HK-2 (cell line): ENCODE measurements around the gene PSD.

Experiments
- DNase-seq: peaks from one replicate; pipeline ENCODE4 v3.0.0-alpha.2; 2018; ENCODE audit not compliant: unreplicated experiment

PSD gene

DNA sequence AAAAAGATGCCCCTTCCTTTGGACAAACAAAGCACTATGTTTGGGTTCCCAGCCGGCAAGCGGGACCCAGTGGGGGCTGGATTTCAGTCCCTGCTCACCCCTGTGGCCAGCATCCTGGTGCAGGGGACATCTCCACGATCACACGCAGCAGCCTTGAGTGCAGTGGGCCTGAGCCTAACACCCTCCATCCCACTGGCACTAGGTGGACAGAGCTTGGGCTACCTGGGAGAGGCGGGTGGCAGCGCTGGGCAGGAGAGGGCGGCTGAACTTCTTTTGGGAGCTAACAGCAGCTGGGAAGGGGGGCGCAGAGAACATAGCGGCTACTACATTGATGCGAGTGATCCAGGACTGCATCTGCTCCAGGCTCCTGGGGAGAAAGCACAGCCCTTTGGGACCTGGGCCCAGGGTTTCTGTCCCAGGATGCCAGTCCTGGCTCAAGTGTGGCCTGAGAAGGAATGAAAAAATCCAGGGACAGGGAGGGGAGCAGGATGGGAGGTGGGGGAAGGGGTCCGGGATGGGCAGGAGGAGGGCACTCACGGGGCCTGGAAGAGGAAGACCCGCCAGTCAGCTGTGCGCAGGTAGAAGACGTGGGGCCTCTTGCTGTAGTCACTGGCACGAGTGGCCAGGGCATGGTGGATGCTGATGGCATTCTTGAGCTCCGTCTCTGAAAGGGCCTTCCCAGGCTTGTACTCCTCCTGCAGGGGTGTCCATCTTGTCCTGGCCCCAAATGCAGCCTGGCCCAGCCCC lies 14.1 kb downstream of the PSD start:
- DNase-seq, result no peak

DNA sequence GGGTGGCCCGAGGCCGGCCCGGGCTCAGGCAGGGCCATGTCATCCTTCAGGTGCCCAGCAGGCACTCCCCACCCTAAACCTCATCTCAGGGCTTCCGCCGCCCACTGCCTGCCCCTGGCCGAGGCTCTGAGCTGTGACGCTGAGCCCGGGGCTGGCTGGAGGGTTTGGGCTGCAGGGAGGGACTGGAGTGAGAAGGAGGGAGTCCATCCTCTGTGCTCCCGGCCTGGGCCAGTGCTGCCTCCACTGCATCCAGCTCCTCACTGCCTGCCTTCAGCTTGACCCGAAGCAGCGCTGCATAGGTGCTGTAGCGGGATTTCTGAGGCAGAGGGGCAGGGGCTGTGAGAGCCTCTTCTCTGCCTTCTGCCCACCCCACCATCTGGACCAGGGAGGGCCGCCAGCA lies 15.5 kb downstream of the PSD start:
- no peak for DNase-seq

DNA sequence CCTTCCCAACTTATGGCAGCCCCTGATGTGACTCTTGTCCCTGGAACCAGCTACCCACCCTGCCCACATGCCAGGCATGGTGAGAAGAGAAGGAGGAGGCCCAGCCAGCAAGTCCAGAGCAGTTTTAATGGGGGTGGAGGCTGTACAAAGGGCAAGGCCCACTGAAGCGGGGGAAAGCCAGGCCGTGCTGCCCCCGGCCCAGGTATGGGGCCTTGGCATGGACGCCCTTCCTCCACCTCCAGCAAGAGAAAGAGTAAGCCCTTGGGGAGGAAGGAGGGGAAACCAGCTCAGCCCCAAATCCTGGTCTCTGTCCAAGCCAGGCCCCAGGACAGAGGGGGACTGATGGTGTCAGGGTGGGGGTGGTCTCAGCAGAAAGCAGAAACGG lies 16.1 kb downstream of the PSD start:
- DNase-seq, result no peak

DNA sequence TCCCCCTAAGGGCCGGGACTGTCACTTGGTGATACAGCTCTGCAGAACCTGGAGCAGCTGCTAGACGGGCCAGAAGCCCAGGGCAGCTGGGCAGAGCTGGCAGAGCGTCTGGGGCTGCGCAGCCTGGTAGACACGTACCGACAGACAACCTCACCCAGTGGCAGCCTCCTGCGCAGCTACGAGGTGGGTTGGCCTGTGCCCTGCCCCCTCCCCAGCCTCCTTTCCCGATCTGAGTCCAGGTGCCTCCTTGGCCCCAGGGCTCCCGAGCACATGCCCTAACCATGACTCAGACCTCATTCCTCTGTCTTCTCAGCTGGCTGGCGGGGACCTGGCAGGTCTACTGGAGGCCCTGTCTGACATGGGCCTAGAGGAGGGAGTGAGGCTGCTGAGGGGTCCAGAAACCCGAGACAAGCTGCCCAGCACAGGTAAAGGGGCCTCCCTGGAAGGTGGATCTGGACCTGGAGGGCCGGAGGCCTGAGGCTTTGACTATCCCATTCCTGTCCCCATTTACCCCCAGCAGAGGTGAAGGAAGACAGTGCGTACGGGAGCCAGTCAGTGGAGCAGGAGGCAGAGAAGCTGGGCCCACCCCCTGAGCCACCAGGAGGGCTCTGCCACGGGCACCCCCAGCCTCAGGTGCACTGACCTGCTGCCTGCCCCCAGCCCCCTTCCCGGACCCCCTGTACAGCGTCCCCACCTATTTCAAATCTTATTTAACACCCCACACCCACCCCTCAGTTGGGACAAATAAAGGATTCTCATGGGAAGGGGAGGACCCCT lies 16.7 kb downstream of the PSD start:
- DNase-seq, result peak; percentile 88

DNA sequence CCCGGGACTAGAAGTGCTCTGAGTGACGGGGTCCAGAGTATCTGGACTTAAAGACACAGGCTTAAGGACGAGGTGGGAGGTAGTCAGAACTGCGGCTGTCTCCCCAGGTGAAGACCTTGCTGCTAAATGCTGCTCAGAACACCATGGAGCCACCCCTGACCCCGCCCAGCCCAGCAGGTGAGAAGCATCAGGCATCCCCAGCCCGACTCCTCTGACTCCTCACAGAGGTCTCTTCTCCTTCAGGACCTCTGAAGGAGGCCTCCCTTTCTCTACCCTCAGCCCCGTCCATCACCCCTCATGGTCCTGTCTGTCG lies 17.3 kb downstream of the PSD start:
- DNase-seq, result no peak

DNA sequence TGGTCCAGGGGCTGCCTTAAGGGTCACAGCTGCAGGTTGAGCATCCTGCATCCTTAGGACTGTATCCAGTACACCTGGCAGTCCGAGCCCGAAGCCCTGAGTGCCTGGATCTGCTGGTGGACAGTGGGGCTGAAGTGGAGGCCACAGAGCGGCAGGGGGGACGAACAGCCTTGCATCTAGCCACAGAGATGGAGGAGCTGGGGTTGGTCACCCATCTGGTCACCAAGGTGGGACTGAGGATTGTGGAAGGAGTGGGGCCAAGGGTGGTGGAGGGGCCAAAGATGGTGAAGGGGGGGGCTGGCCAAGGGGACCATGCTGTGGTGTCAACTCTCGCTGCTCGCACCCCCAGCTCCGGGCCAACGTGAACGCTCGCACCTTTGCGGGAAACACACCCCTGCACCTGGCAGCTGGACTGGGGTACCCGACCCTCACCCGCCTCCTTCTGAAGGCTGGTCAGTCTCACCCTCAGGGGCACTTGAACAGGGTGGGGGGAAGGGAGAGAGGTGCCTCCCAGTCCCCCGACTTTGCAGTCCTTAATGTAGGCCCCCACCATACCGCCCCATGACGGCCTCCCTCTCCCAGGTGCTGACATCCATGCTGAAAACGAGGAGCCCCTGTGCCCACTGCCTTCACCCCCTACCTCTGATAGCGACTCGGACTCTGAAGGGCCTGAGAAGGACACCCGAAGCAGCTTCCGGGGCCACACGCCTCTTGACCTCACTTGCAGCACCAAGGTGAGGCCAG lies 17.8 kb downstream of the PSD start:
- no peak for DNase-seq

DNA sequence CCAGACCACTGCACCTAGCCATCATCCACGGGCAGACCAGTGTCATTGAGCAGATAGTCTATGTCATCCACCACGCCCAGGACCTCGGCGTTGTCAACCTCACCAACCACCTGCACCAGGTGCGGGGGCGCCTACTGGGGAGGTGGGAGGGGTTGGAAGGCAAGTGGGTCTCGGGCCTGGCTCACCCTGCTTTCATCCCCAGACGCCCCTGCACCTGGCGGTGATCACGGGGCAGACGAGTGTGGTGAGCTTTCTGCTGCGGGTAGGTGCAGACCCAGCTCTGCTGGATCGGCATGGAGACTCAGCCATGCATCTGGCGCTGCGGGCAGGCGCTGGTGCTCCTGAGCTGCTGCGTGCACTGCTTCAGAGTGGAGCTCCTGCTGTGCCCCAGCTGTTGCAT lies 18.5 kb downstream of the PSD start:
- no peak for DNase-seq

DNA sequence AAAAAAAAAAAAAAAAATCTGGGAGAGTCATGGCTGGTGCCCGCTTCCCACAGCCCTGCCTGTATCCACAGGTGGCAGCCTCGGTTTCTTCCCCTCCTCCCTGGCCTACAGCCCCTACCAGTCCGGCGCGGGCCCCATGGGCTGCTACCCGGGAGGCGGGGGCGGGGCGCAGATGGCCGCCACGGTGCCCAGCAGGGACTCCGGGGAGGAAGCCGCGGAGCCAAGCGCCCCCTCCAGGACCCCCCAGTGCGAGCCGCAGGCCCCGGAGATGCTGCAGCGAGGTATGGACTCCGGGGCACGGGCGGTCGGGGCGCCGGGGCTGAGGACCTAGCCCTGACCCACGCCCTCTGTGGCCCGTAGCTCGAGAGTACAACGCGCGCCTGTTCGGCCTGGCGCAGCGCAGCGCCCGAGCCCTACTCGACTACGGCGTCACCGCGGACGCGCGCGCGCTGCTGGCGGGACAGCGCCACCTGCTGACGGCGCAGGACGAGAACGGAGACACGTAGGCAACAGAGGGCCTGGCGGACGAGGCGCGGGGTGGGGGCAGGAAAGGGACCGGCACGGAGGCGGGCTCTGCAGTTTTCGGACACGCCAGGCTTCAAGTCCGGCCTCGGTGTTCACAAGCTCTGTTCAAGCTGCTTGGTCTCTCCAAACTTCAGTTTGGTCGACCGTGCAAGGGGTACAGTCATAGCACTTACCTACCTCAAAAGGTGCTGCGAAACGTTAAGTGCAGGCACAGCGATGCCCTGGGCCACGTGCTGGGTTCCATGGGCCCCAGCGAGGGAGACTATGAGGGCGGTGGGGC lies 19.2 kb downstream of the PSD start:
- peak; percentile 94 for DNase-seq

DNA sequence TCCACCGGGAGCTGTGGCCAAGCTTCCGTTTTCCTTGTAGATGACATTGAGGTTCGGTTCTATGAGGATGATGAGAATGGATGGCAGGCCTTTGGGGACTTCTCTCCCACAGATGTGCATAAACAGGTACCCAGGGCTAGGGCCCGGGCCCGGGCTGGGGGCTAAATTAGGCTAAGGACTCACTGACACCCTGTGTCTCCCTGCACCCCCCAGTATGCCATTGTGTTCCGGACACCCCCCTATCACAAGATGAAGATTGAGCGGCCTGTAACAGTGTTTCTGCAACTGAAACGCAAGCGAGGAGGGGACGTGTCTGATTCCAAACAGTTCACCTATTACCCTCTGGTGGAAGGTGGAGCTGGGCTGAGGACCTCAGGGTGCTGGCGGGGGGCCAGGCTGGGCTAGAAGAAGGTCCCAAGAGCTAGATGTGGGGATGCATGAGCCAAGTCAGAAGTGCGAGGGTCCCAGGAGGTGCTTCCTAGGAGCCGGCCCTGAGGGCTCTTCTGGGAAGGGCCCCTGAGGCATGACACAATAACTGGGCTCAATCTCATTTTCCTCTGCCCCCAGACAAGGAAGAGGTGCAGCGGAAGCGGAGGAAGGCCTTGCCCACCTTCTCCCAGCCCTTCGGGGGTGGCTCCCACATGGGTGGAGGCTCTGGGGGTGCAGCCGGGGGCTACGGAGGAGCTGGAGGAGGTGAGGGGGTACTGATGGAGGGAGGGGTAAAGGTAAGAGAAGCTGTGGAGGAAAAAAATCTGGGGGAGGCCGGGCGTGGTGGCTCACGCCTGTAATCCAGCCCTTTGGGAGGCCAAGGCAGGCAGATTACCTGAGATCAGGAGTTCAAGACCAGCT lies 20.2 kb downstream of the PSD start:
- DNase-seq, result no peak

DNA sequence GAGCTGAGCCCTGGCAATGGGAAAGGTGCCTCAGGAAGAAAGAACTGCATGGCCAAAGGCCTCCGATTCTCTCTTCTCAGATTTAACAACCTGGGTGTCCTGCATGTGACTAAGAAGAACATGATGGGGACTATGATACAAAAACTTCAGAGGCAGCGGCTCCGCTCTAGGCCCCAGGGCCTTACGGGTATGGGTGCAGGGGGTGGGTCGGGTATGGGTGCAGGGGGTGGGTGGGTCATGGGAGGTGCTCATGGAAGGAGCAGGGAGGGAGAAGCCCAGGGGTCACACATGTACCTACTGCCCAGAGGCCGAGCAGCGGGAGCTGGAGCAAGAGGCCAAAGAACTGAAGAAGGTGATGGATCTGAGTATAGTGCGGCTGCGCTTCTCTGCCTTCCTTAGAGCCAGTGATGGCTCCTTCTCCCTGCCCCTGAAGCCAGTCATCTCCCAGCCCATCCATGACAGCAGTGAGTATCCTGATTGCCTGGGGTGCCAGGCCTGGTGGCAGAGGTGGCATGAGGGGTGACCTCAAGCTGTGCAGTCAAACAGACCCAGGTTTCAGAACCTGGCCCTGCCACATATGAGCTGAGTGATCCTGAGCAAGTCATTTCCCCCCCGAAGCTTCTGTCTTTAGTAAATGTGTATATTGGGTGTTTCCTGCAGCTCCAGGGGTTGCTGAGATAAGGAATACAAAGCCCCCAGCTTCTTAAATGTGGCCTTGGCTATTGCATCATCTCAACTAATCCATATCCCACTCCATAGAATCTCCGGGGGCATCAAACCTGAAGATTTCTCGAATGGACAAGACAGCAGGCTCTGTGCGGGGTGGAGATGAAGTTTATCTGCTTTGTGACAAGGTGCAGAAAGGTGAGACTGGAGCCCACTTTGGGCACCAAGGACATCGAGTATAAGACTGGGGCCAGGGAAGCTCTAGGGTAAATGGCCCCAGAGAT lies 21.1 kb downstream of the PSD start:
- no peak for DNase-seq

DNA sequence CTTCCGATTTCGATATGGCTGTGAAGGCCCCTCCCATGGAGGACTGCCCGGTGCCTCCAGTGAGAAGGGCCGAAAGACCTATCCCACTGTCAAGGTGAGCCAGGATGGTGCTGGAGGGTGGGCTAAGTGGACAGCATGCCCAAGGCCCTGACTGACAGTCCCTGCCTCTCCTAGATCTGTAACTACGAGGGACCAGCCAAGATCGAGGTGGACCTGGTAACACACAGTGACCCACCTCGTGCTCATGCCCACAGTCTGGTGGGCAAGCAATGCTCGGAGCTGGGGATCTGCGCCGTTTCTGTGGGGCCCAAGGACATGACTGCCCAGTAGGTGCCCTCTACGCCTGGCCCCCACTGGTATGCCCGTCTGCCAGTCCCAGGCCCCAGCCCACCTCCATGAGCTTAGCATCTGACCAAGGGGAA lies 21.8 kb downstream of the PSD start:
- DNase-seq, result no peak

DNA sequence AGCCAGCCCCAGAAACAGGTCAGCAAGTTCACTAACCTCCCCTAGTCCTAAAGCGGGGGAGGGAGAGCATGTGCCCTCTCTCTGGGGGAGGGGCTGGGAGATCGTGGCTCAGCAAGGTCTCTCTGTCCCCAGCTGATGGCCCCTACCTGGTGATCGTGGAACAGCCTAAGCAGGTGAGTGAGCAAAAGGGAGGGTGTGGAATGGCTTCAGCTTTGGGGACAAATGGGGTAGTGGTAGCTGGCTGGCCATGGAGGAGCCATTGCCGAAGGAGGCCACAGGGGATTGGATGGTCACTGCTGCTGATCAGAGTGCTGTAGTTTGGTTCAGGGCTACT lies 22.3 kb downstream of the PSD start:
- DNase-seq, result no peak

DNA sequence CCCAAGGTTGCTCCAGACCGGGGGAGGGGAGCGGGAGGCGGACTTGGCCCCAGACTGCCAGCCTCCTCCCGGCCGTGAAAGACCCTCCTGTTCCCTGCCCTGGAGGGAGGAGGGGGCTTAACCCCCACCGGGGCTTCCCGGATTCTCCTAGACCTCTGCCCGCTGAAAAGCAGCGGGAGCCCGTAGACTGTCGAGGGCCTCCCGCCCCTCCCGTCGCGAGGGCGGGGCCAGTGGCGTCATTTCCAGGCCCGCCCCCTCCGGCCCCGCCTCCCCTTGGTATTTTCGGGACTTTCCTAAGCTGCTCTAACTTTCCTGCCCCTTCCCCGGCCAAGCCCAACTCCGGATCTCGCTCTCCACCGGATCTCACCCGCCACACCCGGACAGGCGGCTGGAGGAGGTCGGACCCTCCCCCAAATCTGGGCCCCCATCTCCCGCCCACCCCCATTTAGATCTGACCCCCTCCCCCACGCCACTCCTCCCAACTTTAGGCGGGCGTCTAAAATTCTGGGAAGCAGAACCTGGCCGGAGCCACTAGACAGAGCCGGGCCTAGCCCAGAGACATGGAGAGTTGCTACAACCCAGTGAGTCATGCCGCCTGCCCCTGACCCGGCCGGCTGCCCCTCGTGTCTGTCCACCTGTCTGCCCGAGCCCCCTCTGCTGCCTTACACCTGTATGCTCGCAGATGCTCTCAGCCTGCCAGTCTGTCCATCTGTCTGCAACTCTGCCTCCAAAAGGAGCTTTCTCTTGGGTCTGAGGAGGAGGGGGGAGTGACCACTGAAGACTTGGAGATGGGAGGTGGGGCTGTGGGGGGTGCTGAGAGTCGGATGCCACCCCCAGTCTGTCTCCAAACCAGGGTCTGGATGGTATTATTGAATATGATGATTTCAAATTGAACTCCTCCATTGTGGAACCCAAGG lies 22.9 kb downstream of the PSD start, which contains the start of gene NFKB2:
TSS of gene NFKB2 (plus strand) at position 306 of the 917 bp plus-strand sequence. CDS start at position 561, 255 bp downstream.
- DNase-seq, result peak; percentile 92

DNA sequence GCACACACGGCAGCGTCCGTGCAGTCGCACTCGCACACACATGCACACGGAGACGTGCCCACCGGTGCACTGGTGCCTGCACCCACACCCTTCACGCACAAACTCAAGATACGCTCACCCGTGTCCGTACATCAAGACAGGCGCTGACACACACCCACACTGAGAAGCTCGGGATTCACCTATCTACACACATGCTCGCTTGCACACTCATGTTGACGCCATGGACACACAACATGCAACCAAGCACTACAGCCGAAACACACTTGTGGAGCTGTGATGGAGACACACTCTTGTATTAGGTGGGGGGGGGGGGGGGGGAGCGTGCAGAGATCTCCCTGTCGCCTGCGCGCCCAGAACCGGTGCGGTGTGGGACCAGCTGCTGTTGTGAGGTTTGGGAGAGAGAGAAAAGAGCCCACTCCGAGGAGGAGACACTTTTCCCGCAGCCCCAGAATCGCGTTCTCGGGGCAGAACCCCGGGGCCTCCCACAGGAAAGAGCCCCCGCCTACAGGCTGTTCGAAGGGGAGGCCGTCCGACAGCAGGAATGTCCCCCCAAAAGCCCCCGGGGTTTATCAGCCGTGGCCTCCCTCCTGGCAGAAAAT lies 23.7 kb downstream of the PSD start:
- no peak for DNase-seq

DNA sequence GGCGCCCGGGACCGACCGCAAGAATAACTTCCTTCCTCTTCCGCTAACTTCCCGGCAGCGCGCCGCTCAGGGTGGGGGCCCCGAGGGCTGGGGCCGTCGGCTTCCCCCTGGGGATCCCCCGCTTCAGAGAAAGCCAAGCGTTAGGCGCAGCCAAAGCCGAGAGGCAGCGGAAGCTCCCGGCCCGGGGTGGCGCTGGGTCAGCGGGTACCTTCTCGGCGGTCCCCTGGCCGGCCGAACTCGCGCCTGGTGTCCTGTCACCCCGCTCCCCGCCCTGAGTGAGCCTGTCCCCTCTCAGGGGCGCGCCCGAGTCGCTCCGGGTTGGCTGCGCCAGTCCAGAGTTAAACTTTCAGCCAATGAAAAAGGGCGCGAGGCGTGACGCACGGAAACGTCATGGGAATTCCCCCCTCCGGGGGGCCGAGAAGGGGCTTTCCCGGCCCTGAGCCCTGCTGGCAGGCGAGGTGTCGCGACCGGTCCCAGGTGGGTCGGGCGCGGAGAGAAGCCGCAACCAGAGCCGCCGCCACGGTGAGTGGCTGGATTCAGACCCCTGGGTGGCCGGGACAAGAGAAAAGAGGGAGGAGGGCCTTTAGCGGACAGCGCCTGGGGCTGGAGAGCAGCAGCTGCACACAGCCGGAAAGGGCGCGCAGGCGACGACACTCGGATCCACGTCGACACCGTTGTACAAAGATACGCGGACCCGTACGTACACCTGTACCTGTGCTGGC lies 24.3 kb downstream of the PSD start:
- DNase-seq, result peak; percentile 99

DNA sequence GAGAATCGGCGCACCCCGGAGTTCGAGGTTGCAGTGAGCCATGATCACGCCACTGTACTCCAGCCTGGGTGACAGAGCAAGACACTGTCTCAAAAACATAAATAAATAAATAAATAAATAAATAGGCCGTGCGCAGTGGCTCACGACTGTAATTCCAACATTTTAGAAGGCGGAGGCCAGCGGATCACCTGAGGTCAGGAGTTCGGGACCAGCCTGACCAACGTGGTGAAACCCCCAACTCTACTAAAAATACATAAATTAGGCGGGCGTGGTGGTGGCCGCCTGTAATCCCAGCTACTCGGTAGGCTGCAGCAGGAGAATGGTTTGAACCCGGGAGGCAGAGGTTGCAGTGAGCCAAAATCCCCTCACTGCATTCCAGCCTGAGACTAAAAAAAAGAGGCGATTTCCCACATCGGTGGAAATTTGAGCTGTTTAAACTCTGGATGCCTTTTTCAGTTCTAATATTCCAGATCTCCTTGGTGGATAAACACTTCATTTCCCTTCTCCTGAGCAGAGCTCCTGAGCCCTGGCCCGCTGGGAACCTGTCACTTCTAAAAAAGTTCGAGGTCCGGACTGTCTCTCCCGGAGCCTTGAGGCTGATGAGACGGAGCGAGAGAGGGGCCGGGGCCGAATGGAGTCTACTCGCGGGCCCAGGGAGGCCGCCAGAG lies 25.0 kb downstream of the PSD start:
- no peak for DNase-seq

DNA sequence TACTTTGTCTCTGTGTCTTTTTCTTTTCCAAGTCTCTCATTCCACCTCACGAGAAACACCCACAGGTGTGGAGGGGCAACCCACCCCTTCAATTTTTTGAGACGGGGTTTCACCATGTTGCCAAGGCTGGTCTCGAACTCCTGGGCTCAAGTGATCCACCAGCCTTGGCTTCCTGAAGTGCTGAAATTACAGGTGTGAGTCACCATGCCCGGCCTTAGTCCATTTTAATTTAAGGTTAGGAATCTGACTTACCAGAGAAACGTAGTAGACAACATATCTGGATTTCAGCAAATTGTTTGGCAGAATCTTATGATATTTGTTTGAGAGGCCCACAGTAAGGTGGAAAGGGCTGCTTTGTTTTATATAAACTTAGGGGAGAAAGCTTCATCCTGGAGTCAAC lies 26.3 kb downstream of the PSD start:
- DNase-seq, result no peak
